Loucy (cell line): ENCODE results near the gene TTC7B.

Experiments used
- H2AFZ ChIP-seq: fragments of 200-600 bp; sonication (generic); 2 replicates; pipeline ENCODE4 v1.6.0; 2016; ENCODE audit warnings: antibody characterized with exemption, mild to moderate bottlenecking, low read length, moderate library complexity
- H3F3A ChIP-seq: fragments of 200-600 bp; 2 replicates; pipeline ENCODE4 v1.6.0; 2016; ENCODE audit warnings: antibody characterized with exemption, low read depth, mild to moderate bottlenecking
- H3K27me3 ChIP-seq: fragments of 200-600 bp; sonication (generic); 2 replicates; pipeline ENCODE4 v1.6.1; 2014; ENCODE audit warnings: low read length, mild to moderate bottlenecking; ENCODE audit not compliant: insufficient read depth, poor library complexity, severe bottlenecking
- H3K36me3 ChIP-seq: fragments of 200-600 bp; sonication (generic); 2 replicates; pipeline ENCODE4 v1.6.1; 2016; ENCODE audit warnings: low read length; ENCODE audit not compliant: insufficient read depth
- H3K4me1 ChIP-seq: fragments of 200-600 bp; sonication (generic); 2 replicates; pipeline ENCODE4 v1.5.1; 2014; ENCODE audit warnings: low read length, mild to moderate bottlenecking; ENCODE audit not compliant: insufficient read depth, poor library complexity, severe bottlenecking
- H3K4me2 ChIP-seq: fragments of 200-600 bp; sonication (generic); 2 replicates; pipeline ENCODE4 v1.6.0; 2014; ENCODE audit warnings: antibody characterized with exemption, low read length, low read depth, mild to moderate bottlenecking; ENCODE audit not compliant: poor library complexity, severe bottlenecking
- H3K4me3 ChIP-seq: fragments of 200-600 bp; sonication (generic); 2 replicates; pipeline ENCODE4 v1.5.1; 2014; ENCODE audit warnings: low read length, mild to moderate bottlenecking, mixed read lengths; ENCODE audit not compliant: poor library complexity, severe bottlenecking
- H3K79me2 ChIP-seq: fragments of 200-600 bp; sonication (generic); 2 replicates; pipeline ENCODE4 v1.6.1; 2014; ENCODE audit warnings: low read length; ENCODE audit not compliant: insufficient read depth
- H3K9ac ChIP-seq: fragments of 200-600 bp; sonication (generic); 2 replicates; pipeline ENCODE4 v1.6.0; 2014; ENCODE audit warnings: mild to moderate bottlenecking, low read depth, low read length, moderate library complexity; ENCODE audit not compliant: poor library complexity, severe bottlenecking
- H3K9me2 ChIP-seq: fragments of 200-600 bp; sonication (generic); replicated peaks from 2 replicates; pipeline ENCODE4 v1.6.1; 2016; ENCODE audit warnings: low read depth, low read length, mixed read lengths
- H3K9me3 ChIP-seq: fragments of 200-600 bp; sonication (generic); 2 replicates; pipeline ENCODE4 v1.6.1; 2014; ENCODE audit warnings: mild to moderate bottlenecking, antibody characterized with exemption, low read length, low read depth; ENCODE audit not compliant: insufficient read depth
- H4K20me1 ChIP-seq: fragments of 200-600 bp; sonication (generic); 2 replicates; pipeline ENCODE4 v1.6.0; 2014; ENCODE audit warnings: antibody characterized with exemption, low read length, mild to moderate bottlenecking; ENCODE audit not compliant: insufficient read depth, poor library complexity, severe bottlenecking
- CTCF ChIP-seq: fragments of 200-600 bp; sonication (generic); conservative IDR thresholded peaks from 2 replicates; pipeline ENCODE4 v1.5.1; 2014; ENCODE audit warnings: mild to moderate bottlenecking, antibody characterized with exemption, low read length
- EZH2phosphoT487 ChIP-seq: fragments of 200-600 bp; IDR thresholded peaks from 2 replicates; pipeline ENCODE4 v1.6.1; 2018; ENCODE audit warnings: antibody characterized with exemption, mild to moderate bottlenecking, moderate library complexity, borderline replicate concordance

The TTC7B gene

DNA sequence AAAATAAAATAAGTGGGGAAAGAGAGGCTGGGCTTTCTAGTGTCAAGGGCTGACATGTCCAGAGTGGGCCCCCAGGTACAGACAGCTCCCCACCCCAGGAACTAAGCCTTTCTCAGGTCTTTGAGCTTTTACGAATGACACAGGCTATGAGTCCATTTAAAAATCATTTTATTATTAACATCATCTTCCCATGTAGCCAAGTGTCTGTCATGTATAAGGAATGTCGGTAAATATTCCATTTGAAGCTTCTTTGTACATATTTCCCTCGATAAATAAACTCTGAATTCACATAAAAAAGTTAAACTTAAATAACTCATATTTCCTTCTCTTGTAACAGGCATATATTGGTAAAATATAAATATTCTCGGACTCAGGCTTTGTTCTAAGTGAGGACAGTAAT is 275.8 kb downstream of the TTC7B start:
- Histone ChIP-seq H3F3A (no peaks in the 10 kb centered on the region), H3K4me3 (no peak overlapping the region), H4K20me1 (no peaks in the 10 kb centered on the region), H3K9me3 (no peaks in the 10 kb centered on the region), H3K79me2 (no peaks in the 10 kb centered on the region), H3K9ac (no peak overlapping the region), H2AFZ (no peak overlapping the region), H3K36me3 (peaks cover 3% of the 10 kb centered on the region; the same call in 1 of the 2 replicates), H3K9me2 (no peaks in the 10 kb centered on the region), H3K4me2 (no peak overlapping the region), H3K27me3 (no peaks in the 10 kb centered on the region), H3K4me1 (no peaks in the 10 kb centered on the region)
- TF ChIP-seq EZH2phosphoT487 (no peak), CTCF (no peak)

DNA sequence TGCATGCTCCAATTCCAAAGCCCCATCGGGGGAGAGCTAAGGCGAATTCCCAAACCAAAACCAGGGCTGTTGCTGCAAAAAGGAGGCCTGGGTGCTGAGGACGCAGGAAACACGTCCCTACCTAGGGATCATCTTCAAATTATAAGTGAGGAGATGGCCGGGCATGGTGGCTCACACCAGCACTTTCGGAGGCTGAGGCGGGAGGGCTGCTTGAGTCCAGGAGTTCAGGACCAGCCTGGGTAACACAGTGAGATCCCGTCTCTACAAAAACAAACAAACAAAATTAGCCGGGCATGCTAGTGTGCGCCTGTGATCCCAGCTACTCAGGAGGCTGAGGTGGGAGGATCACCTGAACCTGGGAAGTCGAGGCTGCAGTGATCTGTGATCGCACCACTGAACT is 276.2 kb downstream of the TTC7B start:
- peaks cover 3% of the 10 kb centered on the region; the same call in 1 of the 2 replicates for H3K36me3 ChIP-seq
- H3K4me2 ChIP-seq = no peak overlapping the region
- H3K27me3 ChIP-seq = no peaks in the 10 kb centered on the region
- H3K4me3 ChIP-seq = no peak overlapping the region
- no peak overlapping the region for H2AFZ ChIP-seq
- no peaks in the 10 kb centered on the region for H3K9me2 ChIP-seq
- H3K79me2 ChIP-seq = no peaks in the 10 kb centered on the region
- H3K9ac ChIP-seq = no peak overlapping the region
- H3K4me1 ChIP-seq = no peaks in the 10 kb centered on the region
- H3K9me3 ChIP-seq = no peaks in the 10 kb centered on the region
- H4K20me1 ChIP-seq = no peaks in the 10 kb centered on the region
- TF ChIP-seq EZH2phosphoT487 = no peak
- TF ChIP-seq CTCF = no peak
- H3F3A ChIP-seq = no peaks in the 10 kb centered on the region

DNA sequence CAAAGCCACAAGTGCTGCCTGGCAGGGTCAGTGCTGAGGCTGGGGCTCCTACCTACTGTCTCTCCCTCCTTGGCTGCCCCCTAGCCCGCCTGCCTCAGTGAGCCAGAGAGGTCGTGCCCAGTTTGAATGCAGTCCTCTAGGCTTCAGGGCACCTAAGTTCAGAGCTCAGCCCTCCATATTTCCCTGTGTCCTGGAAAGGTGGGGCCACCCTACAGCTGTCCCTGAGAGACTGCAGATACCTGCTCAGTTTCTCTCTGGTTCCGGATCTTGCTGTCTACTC is 276.8 kb downstream of the TTC7B start:
- Histone ChIP-seq H3F3A (no peaks in the 10 kb centered on the region), H3K4me2 (no peak overlapping the region), H3K79me2 (no peaks in the 10 kb centered on the region), H3K9me3 (no peaks in the 10 kb centered on the region), H3K4me1 (no peaks in the 10 kb centered on the region), H3K9ac (no peak overlapping the region), H4K20me1 (no peaks in the 10 kb centered on the region), H3K4me3 (no peak overlapping the region), H3K9me2 (no peaks in the 10 kb centered on the region), H2AFZ (no peak overlapping the region), H3K27me3 (no peaks in the 10 kb centered on the region), H3K36me3 (peaks cover 3% of the 10 kb centered on the region; the same call in 1 of the 2 replicates)
- TF ChIP-seq CTCF (no peak), EZH2phosphoT487 (no peak)
